Adrenal gland (tissue), 12 donors: ENCODE data around the gene NOS3. TPM values are rescaled to one million over a fixed set of nuclear protein-coding genes. Genes with fewer than 3 reads are reported as not detected.

Experiments
- DNase-seq, 7 donors: peaks; one replicate each; pipeline ENCODE4 v3.0.0-alpha.2; 2019 to 2020
- H3K27ac ChIP-seq, 5 donors: fragments of 200-600 bp; sonication (generic) in 4 of 5; 1 replicate in 3 of 5; 2 replicates in 2 of 5; pipeline versions ENCODE4 v1.5.1 to v1.8.0; 2016 to 2020; ENCODE audit warnings: mild to moderate bottlenecking in 1 of 5
- H3K27me3 ChIP-seq: fragments of 200-600 bp; 2 replicates; pipeline ENCODE4 v1.8.0; 2021
- H3K36me3 ChIP-seq, 2 donors: fragments of 200-600 bp; replicated peaks in 1 of 2; 1 replicate in 1 of 2; 2 replicates in 1 of 2; pipeline versions ENCODE4 v1.5.1 to v1.8.0; 2018 to 2022
- H3K4me1 ChIP-seq, 2 donors: fragments of 200-600 bp; replicated peaks in 1 of 2; 1 replicate in 1 of 2; 2 replicates in 1 of 2; pipeline versions ENCODE4 v1.5.1 to v1.8.0; 2018 to 2021
- H3K4me3 ChIP-seq, 4 donors: fragments of 200-600 bp; sonication (generic) in 3 of 4; one replicate each; pipeline ENCODE4 v1.5.1; 2016 to 2018
- H3K9me3 ChIP-seq, 3 donors: fragments of 200-600 bp; sonication (generic) in 1 of 3; replicated peaks in 1 of 3; 1 replicate in 2 of 3; 2 replicates in 1 of 3; pipeline versions ENCODE4 v1.5.1 to v1.8.0; 2016 to 2021
- CTCF ChIP-seq, 6 experiments: fragments of 450-650 bp in 4 of 6; fragments of 200-600 bp in 2 of 6; sonication (generic) in 1 of 6; IDR thresholded peaks; 1 replicate in 5 of 6; 2 replicates in 1 of 6; pipeline versions ENCODE4 v1.5.1 to v1.8.0; 2016 to 2021; ENCODE audit warnings: antibody characterized with exemption in 6 of 6, mild to moderate bottlenecking in 2 of 6, moderate library complexity in 1 of 6
- POLR2A ChIP-seq, 2 donors: fragments of 450-650 bp; IDR thresholded peaks; one replicate each; pipeline ENCODE4 v1.6.1; 2017; ENCODE audit warnings: antibody characterized with exemption in 2 of 2, mild to moderate bottlenecking in 2 of 2, moderate library complexity in 1 of 2
- WGBS, 4 donors: extraction: QIAGEN DNeasy Blood & Tissue Kit in 2 of 4; methylation state at CpG; one replicate each; pipeline versions ENCODE4 v1.1.5 to v1.1.7; 2013 to 2017; 5-methylcytosine and 5-hydroxymethylcytosine counted together
- intact Hi-C, 2 donors: fragments of 100-400 bp; cut with DNase I; formaldehyde crosslinking; loops; one replicate each; pipeline versions ENCODE4 v1.14.1 to v1.15.0; 2022 to 2023
- polyA plus RNA-seq, 3 donors: library from polyadenylated mRNA; stranded (reverse); fragments of 200-250 nt in 2 of 3; fragments of 350-450 nt in 1 of 3; fragmentation: Illumina TruSeq in 1 of 3; extraction: RNeasy Lipid Tissue Mini Kit (QIAGEN cat#74804) in 1 of 3; gene quantifications; one replicate each; pipeline ENCODE4 v1.2.3, GENCODE V29; 2013 to 2014
- total RNA-seq, 9 donors: library from RNA; depleted of rRNA in 4 of 9; stranded (reverse); fragments of >200 nt in 4 of 9; fragments of 120-200 nt in 1 of 9; fragmentation: NEBNext Ultra II Directional in 1 of 9; extraction: Animal tissue kit (Norgen Biotek cat#: 25700) in 1 of 9; gene quantifications; one replicate each; pipeline versions ENCODE4 v1.1.0 to v1.2.4, GENCODE V29; 2013 to 2023
- donor health status: healthy with polysubstance abuse.
- donor health status: Bipolar disorder and iron deficiency.
- donor health status: DM: yes; HTN: yes; CAD: no.
- donor health status: DM: no; HTN: no; CAD: no.
- donor health status: DM: no; HTN: no; CAD: no.
- donor health status: DM: yes; HTN: yes; CAD: no.

Gene NOS3
- total and polyA plus RNA-seq, 12 donors, result 2.2 to 26.5 (median 15.1) TPM

GRCh38 chr7:151028131-151028947, 37.5 kb downstream of the NOS3 start, which contains the start of gene ABCB8:
Gene ABCB8, plus strand, starts transcription at chr7:151028450. Its CDS starts 66 bp downstream, at chr7:151028516.
- no peaks in the 10 kb centered on the region for H3K36me3 ChIP-seq
- intact Hi-C loops, result no loop called here
- no peaks in the 10 kb centered on the region for H3K9me3 ChIP-seq
- TF ChIP-seq CTCF (IDR thresholded peaks at IDR 0.05), result peak in 4 of 6 experiments; percentile 39 to 64 (median 53)
- TF ChIP-seq POLR2A (IDR thresholded peaks at IDR 0.05), result peak; percentile 26 to 61
- WGBS, 4 donors, result 0 to 1% (median 1%) methylated on average over 23 to 53 of the region's 53 CpGs
- peaks cover 6 to 16% of the 10 kb centered on the region in 2 donors for H3K4me1 ChIP-seq
- peak within 1 kb of the TSS; percentile 22 to 84 (median 69) for H3K27ac ChIP-seq
- peak; percentile 97 to 100 (median 100) for DNase-seq
- H3K27me3 ChIP-seq, result no peaks in the 10 kb centered on the region
- peak within 1 kb of the TSS in 3 of 4 donors; percentile 57 to 90 (median 69) for H3K4me3 ChIP-seq

GRCh38 chr7:151028948-151029501, 38.2 kb downstream of the NOS3 start:
- 48 to 62% (median 58%) methylated on average over 17 of the region's 17 CpGs for WGBS, 4 donors
- no peak for DNase-seq
- H3K4me1 ChIP-seq, result peaks cover 6 to 16% of the 10 kb centered on the region in 2 donors
- H3K27me3 ChIP-seq, result no peaks in the 10 kb centered on the region
- H3K4me3 ChIP-seq, result peak overlapping the region in 3 of 4 donors; percentile 57 to 90 (median 69)
- no peaks in the 10 kb centered on the region for H3K9me3 ChIP-seq
- no peak for TF ChIP-seq CTCF (IDR thresholded peaks at IDR 0.05)
- TF ChIP-seq POLR2A (IDR thresholded peaks at IDR 0.05), result no peak
- no peaks in the 10 kb centered on the region for H3K36me3 ChIP-seq
- peak overlapping the region in 4 of 5 donors; percentile 22 to 81 (median 64) for H3K27ac ChIP-seq
- intact Hi-C loops, result no loop called here

GRCh38 chr7:151031011-151031410, 40.2 kb downstream of the NOS3 start:
- no peak overlapping the region for H3K27ac ChIP-seq
- no peak for DNase-seq
- H3K4me1 ChIP-seq, result peaks cover 6 to 16% of the 10 kb centered on the region in 2 donors
- H3K4me3 ChIP-seq, result no peak overlapping the region
- no peaks in the 10 kb centered on the region for H3K27me3 ChIP-seq
- intact Hi-C loops, result no loop called here
- no peaks in the 10 kb centered on the region for H3K9me3 ChIP-seq
- peaks cover 0 to 19% of the 10 kb centered on the region in 2 donors for H3K36me3 ChIP-seq
- TF ChIP-seq CTCF (IDR thresholded peaks at IDR 0.05) (no peak), POLR2A (IDR thresholded peaks at IDR 0.05) (no peak)
- 92 to 99% (median 94%) methylated on average over 4 of the region's 4 CpGs for WGBS, 4 donors
